ENCODE data around the gene DOLPP1. TPM values are rescaled to one million over a fixed set of nuclear protein-coding genes. Genes with fewer than 3 reads are reported as not detected.

Gene DOLPP1
- total and polyA plus RNA-seq, 7 experiments from 2014 or later: 5.7 to 17.1 (median 11.9) TPM

GRCh38 chr9:129084087-129084486 is 3.2 kb downstream of the DOLPP1 start:
- H3K4me1 ChIP-seq (ENCODE audit: control insufficient read depth in 2 of 2, insufficient read depth in 2 of 2, low read length in 2 of 2): peaks cover 19 to 20% of the 10 kb centered on the region in 2 donors
- Mint-ChIP-seq H3K9me3 (peaks cover 0 to 4% (median 0%) of the 10 kb centered on the region in 11 donors), H3K36me3 (peaks cover 0 to 12% (median 0%) of the 10 kb centered on the region in 5 donors), H3K27ac (no peak overlapping the region), H3K4me1 (peaks cover 6 to 39% (median 26%) of the 10 kb centered on the region in 7 donors), H3K27me3 (no peaks in the 10 kb centered on the region), H3K4me3 (peak overlapping the region in 1 of 10 donors; percentile 25)
- H3K4me3 ChIP-seq (ENCODE audit: low read length): no peak overlapping the region
- H3K27ac ChIP-seq (ENCODE audit: low read depth, low read length): no peak overlapping the region
- no peak for DNase-seq
- H3K9me3 ChIP-seq (ENCODE audit: control insufficient read depth in 2 of 3, low read length in 3 of 3): no peaks in the 10 kb centered on the region
- intact Hi-C loops (cut with micrococcal nuclease): no loop called here
- H3K27me3 ChIP-seq (ENCODE audit: control insufficient read depth in 2 of 2, insufficient read depth in 2 of 2, low read length in 2 of 2): no peaks in the 10 kb centered on the region
- peaks cover 0 to 57% (median 5%) of the 10 kb centered on the region in 3 experiments for H3K36me3 ChIP-seq (ENCODE audit: control insufficient read depth in 2 of 3, insufficient read depth in 3 of 3, low read length in 3 of 3)
- ChIA-PET CTCF (interaction anchor here (1.0 kb wide), 1 partner anchor 12 kb away, joined by 4 read pairs; no protein-coding TSS in a partner anchor), POLR2A (interaction anchor here (1.3 kb wide), 1 partner anchor 10 kb away, joined by 3 read pairs; no protein-coding TSS in a partner anchor)
- no peak for ATAC-seq

DNA sequence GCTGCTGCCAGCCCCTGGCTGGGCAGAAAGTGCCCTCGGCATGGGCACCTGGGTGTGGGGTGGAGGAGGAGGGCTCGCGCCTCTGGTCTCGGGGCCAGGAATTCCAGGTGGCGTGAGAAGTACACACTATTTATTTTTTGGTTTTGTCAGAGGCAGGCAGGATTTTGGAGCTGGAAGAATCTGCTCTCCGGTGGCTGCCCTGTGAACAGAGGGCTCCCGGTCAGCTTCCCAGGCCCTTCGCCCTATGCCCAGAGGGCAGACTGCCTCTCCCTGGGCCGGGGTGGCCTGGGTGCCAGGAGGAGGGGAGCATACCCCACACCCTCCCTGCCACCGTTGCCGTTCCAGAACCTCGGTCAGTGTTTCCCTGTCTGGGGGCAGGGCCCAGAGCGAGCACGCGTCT is 8.3 kb downstream of the DOLPP1 start:
- ChIA-PET CTCF (interaction anchor here (0.6 kb wide), 1 partner anchor 29 kb away, joined by 3 read pairs; no protein-coding TSS in a partner anchor), POLR2A (interaction anchor here (1.3 to 1.5 kb wide), 2 partner anchors 9 to 20 kb away, joined by 3 to 4 read pairs; partner anchors contain the start of gene DOLPP1)
- H3K27me3 ChIP-seq (ENCODE audit: control insufficient read depth in 2 of 2, insufficient read depth in 2 of 2, low read length in 2 of 2): no peaks in the 10 kb centered on the region
- no peak overlapping the region for H3K4me3 ChIP-seq (ENCODE audit: low read length)
- H3K4me1 ChIP-seq (ENCODE audit: control insufficient read depth in 2 of 2, insufficient read depth in 2 of 2, low read length in 2 of 2): no peaks in the 10 kb centered on the region
- Mint-ChIP-seq H3K4me1 (peaks cover 0 to 2% (median 0%) of the 10 kb centered on the region in 7 donors), H3K27ac (no peak overlapping the region), H3K9me3 (no peaks in the 10 kb centered on the region), H3K4me3 (no peak overlapping the region), H3K27me3 (no peaks in the 10 kb centered on the region), H3K36me3 (peaks cover 0 to 21% (median 0%) of the 10 kb centered on the region in 5 donors)
- DNase-seq (no peak), ATAC-seq (no peak)
- peaks cover 0 to 58% (median 5%) of the 10 kb centered on the region in 3 experiments for H3K36me3 ChIP-seq (ENCODE audit: control insufficient read depth in 2 of 3, insufficient read depth in 3 of 3, low read length in 3 of 3)
- no peaks in the 10 kb centered on the region for H3K9me3 ChIP-seq (ENCODE audit: control insufficient read depth in 2 of 3, low read length in 3 of 3)
- H3K27ac ChIP-seq (ENCODE audit: low read depth, low read length): no peak overlapping the region
- intact Hi-C loops (cut with micrococcal nuclease): no loop called here

- H3K4me3 Mint-ChIP-seq: no peak overlapping the region
- Histone ChIP-seq H3K4me1 (ENCODE audit: control insufficient read depth in 2 of 2, insufficient read depth in 2 of 2, low read length in 2 of 2) (no peaks in the 10 kb centered on the region), H3K36me3 (ENCODE audit: control insufficient read depth in 2 of 3, insufficient read depth in 3 of 3, low read length in 3 of 3) (peaks cover 0 to 38% (median 0%) of the 10 kb centered on the region in 3 experiments), H3K27ac (ENCODE audit: low read depth, low read length) (no peak overlapping the region), H3K4me3 (ENCODE audit: low read length) (no peak overlapping the region), H3K9me3 (ENCODE audit: control insufficient read depth in 2 of 3, low read length in 3 of 3) (no peaks in the 10 kb centered on the region), H3K27me3 (ENCODE audit: control insufficient read depth in 2 of 2, insufficient read depth in 2 of 2, low read length in 2 of 2) (no peaks in the 10 kb centered on the region)
- peaks cover 0 to 12% (median 0%) of the 10 kb centered on the region in 5 donors for H3K36me3 Mint-ChIP-seq
- no peaks in the 10 kb centered on the region for H3K9me3 Mint-ChIP-seq
- ChIA-PET CTCF (no interaction called here), POLR2A (interaction anchor here (1.1 kb wide), 1 partner anchor 11 kb away, joined by 3 read pairs; no protein-coding TSS in a partner anchor)
- DNase-seq (no peak), ATAC-seq (no peak)
- peaks cover 0 to 2% (median 0%) of the 10 kb centered on the region in 7 donors for H3K4me1 Mint-ChIP-seq
- intact Hi-C loops (cut with micrococcal nuclease): no loop called here
- H3K27me3 Mint-ChIP-seq: no peaks in the 10 kb centered on the region
- H3K27ac Mint-ChIP-seq: peak overlapping the region in 1 of 9 donors; percentile 59
Observed at GRCh38 chr9:129093602-129094386, 12.9 kb downstream of the DOLPP1 start.

GRCh38 chr9:129094387-129095169 is 13.7 kb downstream of the DOLPP1 start:
- Histone ChIP-seq H3K27ac (ENCODE audit: low read depth, low read length) (no peak overlapping the region), H3K4me3 (ENCODE audit: low read length) (no peak overlapping the region), H3K36me3 (ENCODE audit: control insufficient read depth in 2 of 3, insufficient read depth in 3 of 3, low read length in 3 of 3) (peaks cover 0 to 30% (median 0%) of the 10 kb centered on the region in 3 experiments), H3K9me3 (ENCODE audit: control insufficient read depth in 2 of 3, low read length in 3 of 3) (no peaks in the 10 kb centered on the region), H3K27me3 (ENCODE audit: control insufficient read depth in 2 of 2, insufficient read depth in 2 of 2, low read length in 2 of 2) (no peaks in the 10 kb centered on the region), H3K4me1 (ENCODE audit: control insufficient read depth in 2 of 2, insufficient read depth in 2 of 2, low read length in 2 of 2) (no peaks in the 10 kb centered on the region)
- Mint-ChIP-seq H3K4me3 (no peak overlapping the region), H3K27me3 (no peaks in the 10 kb centered on the region), H3K4me1 (peaks cover 0 to 2% (median 0%) of the 10 kb centered on the region in 7 donors), H3K9me3 (no peaks in the 10 kb centered on the region), H3K27ac (no peak overlapping the region), H3K36me3 (peaks cover 0 to 11% (median 0%) of the 10 kb centered on the region in 5 donors)
- intact Hi-C loops (cut with micrococcal nuclease): no loop called here
- DNase-seq (no peak), ATAC-seq (no peak)
- ChIA-PET POLR2A (interaction anchor here (0.5 to 1.1 kb wide), 2 partner anchors 11 to 41 kb away, joined by 3 read pairs; no protein-coding TSS in a partner anchor), CTCF (no interaction called here)

DNA sequence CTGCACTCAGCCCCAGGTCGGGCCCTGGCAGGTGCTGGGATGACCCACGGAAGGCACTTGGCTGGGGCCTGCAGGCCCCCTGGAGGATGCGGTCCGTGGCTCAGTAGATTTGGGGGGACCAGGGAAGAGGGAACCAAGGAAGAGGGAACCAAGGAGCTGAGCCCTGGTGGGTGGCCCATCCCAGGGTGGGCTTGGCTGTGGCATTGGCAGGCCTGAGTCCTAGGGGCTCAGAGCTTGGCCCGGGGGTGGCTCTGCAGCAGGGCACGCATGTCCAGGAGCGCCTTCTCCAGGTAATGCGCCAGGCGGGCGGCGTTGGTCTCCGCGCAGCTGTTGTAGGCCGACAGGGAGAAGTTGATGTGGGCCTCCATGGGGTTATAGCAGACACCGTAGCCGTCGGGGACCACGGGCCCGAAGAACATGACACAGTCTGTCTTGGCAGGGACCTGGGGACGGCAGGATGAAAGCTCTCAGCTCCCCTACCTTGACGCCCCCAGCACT is 14.3 kb downstream of the DOLPP1 start:
- peaks cover 0 to 2% (median 0%) of the 10 kb centered on the region in 7 donors for H3K4me1 Mint-ChIP-seq

DNA sequence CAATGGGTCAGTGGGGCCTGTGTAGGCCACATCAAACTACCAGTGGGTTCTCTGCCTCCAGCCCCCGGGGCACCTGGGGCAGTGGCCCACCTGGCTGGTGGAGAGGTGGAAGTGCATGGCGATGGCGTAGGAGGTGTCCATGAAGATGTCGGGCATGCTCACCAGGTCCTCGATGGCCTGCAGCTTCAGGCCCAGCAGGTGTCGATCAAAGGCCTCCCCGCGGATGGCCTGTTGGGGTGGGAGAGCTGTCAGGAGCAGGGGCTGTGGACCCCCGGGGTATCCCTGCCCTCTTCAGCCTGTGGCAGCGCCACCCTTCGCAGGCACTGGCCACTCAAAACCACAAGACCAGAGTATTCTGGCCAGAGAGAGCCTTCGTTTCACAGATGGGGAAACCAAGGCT is 15.0 kb downstream of the DOLPP1 start:
- H3K4me1 ChIP-seq (ENCODE audit: control insufficient read depth in 2 of 2, insufficient read depth in 2 of 2, low read length in 2 of 2): no peaks in the 10 kb centered on the region
- ChIA-PET POLR2A (interaction anchor here (0.6 to 1.1 kb wide), 2 partner anchors 14 to 39 kb away, joined by 3 read pairs; no protein-coding TSS in a partner anchor), CTCF (no interaction called here)
- no peak overlapping the region for H3K4me3 ChIP-seq (ENCODE audit: low read length)
- Mint-ChIP-seq H3K4me3 (no peak overlapping the region), H3K4me1 (peaks cover 0 to 2% (median 0%) of the 10 kb centered on the region in 7 donors), H3K27ac (no peak overlapping the region), H3K36me3 (peaks cover 0 to 3% (median 0%) of the 10 kb centered on the region in 5 donors), H3K9me3 (no peaks in the 10 kb centered on the region), H3K27me3 (no peaks in the 10 kb centered on the region)
- no peaks in the 10 kb centered on the region for H3K27me3 ChIP-seq (ENCODE audit: control insufficient read depth in 2 of 2, insufficient read depth in 2 of 2, low read length in 2 of 2)
- DNase-seq (no peak), ATAC-seq (no peak)
- H3K36me3 ChIP-seq (ENCODE audit: control insufficient read depth in 2 of 3, insufficient read depth in 3 of 3, low read length in 3 of 3): peaks cover 0 to 18% (median 0%) of the 10 kb centered on the region in 3 experiments
- no peak overlapping the region for H3K27ac ChIP-seq (ENCODE audit: low read depth, low read length)
- H3K9me3 ChIP-seq (ENCODE audit: control insufficient read depth in 2 of 3, low read length in 3 of 3): no peaks in the 10 kb centered on the region
- intact Hi-C loops (cut with micrococcal nuclease): no loop called here

More for the DNA sequence above, 14.3 kb downstream of the DOLPP1 start:
- H3K27ac ChIP-seq (ENCODE audit: low read depth, low read length): no peak overlapping the region
- H3K4me3 ChIP-seq (ENCODE audit: low read length): no peak overlapping the region
- H3K9me3 ChIP-seq (ENCODE audit: control insufficient read depth in 2 of 3, low read length in 3 of 3): no peaks in the 10 kb centered on the region
- Mint-ChIP-seq H3K27ac (no peak overlapping the region), H3K27me3 (no peaks in the 10 kb centered on the region), H3K36me3 (peaks cover 0 to 5% (median 0%) of the 10 kb centered on the region in 5 donors), H3K4me3 (no peak overlapping the region), H3K9me3 (no peaks in the 10 kb centered on the region)
- H3K4me1 ChIP-seq (ENCODE audit: control insufficient read depth in 2 of 2, insufficient read depth in 2 of 2, low read length in 2 of 2): no peaks in the 10 kb centered on the region
- ChIA-PET POLR2A (interaction anchor here (0.5 to 1.1 kb wide), 2 partner anchors 14 to 40 kb away, joined by 3 read pairs; no protein-coding TSS in a partner anchor), CTCF (no interaction called here)
- intact Hi-C loops (cut with micrococcal nuclease): no loop called here
- peaks cover 0 to 25% (median 0%) of the 10 kb centered on the region in 3 experiments for H3K36me3 ChIP-seq (ENCODE audit: control insufficient read depth in 2 of 3, insufficient read depth in 3 of 3, low read length in 3 of 3)
- H3K27me3 ChIP-seq (ENCODE audit: control insufficient read depth in 2 of 2, insufficient read depth in 2 of 2, low read length in 2 of 2): no peaks in the 10 kb centered on the region
- no peak for DNase-seq
- ATAC-seq: no peak

All from naive thymus-derived CD4-positive, alpha-beta T cell (primary cell).